Mesodermal cell (in vitro differentiated cells): Measurements from ENCODE around the gene MED27.
A peak's percentile ranks its signal among the peaks of the same experiment; 100 is the strongest.

Experiments
- H3K27ac ChIP-seq: 2 replicates; pipeline ENCODE4 v1.7.0; 2013; ENCODE audit warnings: mild to moderate bottlenecking, low read depth, low read length, moderate library complexity; ENCODE audit not compliant: severe bottlenecking
- H3K36me3 ChIP-seq: 2 replicates; pipeline ENCODE4 v1.7.1; 2013; ENCODE audit warnings: mild to moderate bottlenecking, low read length, moderate library complexity; ENCODE audit not compliant: control insufficient read depth, insufficient read depth
- H3K4me1 ChIP-seq: one replicate; pipeline ENCODE4 v1.7.1; 2013; ENCODE audit warnings: mild to moderate bottlenecking, low read length; ENCODE audit not compliant: insufficient read depth, control insufficient read depth, poor library complexity, severe bottlenecking
- H3K4me3 ChIP-seq: 2 replicates; pipeline ENCODE4 v1.7.0; 2013; ENCODE audit warnings: low read length, control low read depth, mild to moderate bottlenecking; ENCODE audit not compliant: insufficient read depth, poor library complexity, severe bottlenecking; ENCODE audit errors: extremely low read depth
- H3K9me3 ChIP-seq: 2 replicates; pipeline ENCODE4 v1.7.1; 2013; ENCODE audit warnings: mild to moderate bottlenecking, low read length, moderate library complexity; ENCODE audit not compliant: control insufficient read depth
- WGBS, 2 experiments: methylation state at CpG; one replicate each; pipeline ENCODE4 v1.1.5; 2013; ENCODE audit warnings: missing lambda C conversion rate in 2 of 2; ENCODE audit not compliant: insufficient coverage in 2 of 2; 5-methylcytosine and 5-hydroxymethylcytosine counted together

Gene MED27

DNA sequence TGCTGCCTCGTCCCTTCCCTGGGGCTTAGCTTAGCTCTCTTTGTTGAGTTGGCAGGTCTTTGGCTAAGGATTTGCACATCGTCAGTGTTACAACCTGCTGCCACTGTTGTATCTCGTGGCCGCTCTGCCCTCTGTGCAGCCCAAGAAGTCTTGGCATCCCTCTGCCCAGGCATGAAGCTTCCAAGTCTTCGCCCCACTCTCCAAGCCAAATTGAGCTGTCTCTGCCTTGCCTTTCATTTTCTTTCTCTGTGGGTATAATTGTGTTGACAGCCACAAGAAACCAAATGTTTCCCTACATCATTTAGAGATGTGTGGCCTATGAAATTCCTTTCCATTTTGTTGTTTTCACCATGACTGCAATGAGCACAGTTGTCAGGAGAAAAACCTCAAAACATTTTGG is 29.6 kb upstream of the MED27 start:
- H3K36me3 ChIP-seq: no peaks in the 10 kb centered on the region
- H3K4me1 ChIP-seq: peaks cover 4% of the 10 kb centered on the region
- WGBS, 2 experiments: 82 to 89% methylated on average over 3 to 4 of the region's 5 CpGs
- H3K27ac ChIP-seq: no peak overlapping the region
- H3K9me3 ChIP-seq: no peaks in the 10 kb centered on the region
- H3K4me3 ChIP-seq: no peak overlapping the region

GRCh38 chr9:132108728-132109127 is 29.1 kb upstream of the MED27 start:
- Histone ChIP-seq H3K4me3 (no peak overlapping the region), H3K36me3 (no peaks in the 10 kb centered on the region), H3K4me1 (peaks cover 4% of the 10 kb centered on the region), H3K27ac (no peak overlapping the region), H3K9me3 (no peaks in the 10 kb centered on the region)
- 68 to 73% methylated on average over 6 of the region's 7 CpGs for WGBS, 2 experiments

DNA sequence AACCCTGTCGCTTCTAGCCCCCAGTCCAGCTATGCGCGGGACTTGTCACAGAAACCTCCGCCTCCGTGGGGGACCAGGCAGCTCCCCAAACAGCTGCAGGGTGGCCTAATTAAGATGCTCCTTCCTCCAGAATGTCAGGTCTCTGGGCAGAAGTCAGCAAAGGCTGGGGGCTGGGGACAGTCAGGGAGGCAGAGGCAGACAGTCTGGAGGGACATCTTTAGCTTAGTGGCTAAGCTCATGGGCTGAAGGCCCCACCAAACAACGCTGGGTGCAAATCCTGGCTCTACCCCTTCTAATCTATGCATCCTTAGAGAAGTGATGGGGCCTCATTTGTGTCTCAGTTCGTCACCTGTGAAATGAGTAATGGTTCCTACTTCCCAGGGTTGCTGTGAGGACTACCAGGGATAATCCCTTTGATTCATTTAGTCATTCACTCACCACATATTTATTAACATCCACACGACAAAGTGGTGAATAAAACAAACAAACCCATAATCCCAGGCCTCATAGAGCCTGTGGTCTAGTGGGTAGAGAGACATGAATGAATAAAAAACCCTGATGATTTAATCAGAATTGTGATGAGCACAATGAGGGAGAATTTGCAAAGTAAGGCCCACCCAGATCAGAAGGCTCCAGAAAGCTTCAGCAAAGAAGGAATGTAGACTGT is 20.2 kb upstream of the MED27 start:
- H3K9me3 ChIP-seq: no peaks in the 10 kb centered on the region
- no peak overlapping the region for H3K4me3 ChIP-seq
- WGBS, 2 experiments: 92 to 93% methylated on average over 5 to 7 of the region's 8 CpGs
- H3K27ac ChIP-seq: no peak overlapping the region
- no peaks in the 10 kb centered on the region for H3K36me3 ChIP-seq
- H3K4me1 ChIP-seq: no peaks in the 10 kb centered on the region

- WGBS, 2 experiments: 94 to 97% methylated on average over 4 to 5 of the region's 7 CpGs
- H3K9me3 ChIP-seq: no peaks in the 10 kb centered on the region
Observed at GRCh38 chr9:132099167-132099566, 19.5 kb upstream of the MED27 start.

DNA sequence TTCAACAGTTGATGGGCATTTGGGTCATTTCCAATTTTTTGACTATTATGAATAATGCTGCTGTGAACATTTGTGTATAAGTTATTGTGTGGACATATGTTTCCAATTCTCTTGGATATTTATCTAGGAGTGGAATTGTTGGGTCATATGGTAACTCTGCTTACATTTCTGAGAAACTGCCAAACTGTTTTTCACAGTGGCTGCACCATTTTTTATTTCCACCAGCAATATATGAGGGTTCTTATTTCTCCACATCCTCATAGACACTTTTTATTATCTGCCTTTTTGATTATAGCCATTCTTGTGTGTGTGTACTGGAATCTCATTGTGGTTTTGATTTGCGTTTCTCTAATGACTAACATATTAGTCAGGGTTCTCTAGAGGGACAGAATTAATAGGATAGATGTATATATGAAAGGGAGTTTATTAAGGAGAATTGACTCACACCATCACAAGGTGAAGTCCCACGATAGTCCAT is 14.7 kb upstream of the MED27 start:
- Histone ChIP-seq H3K36me3 (no peaks in the 10 kb centered on the region), H3K27ac (no peak overlapping the region), H3K4me1 (no peaks in the 10 kb centered on the region), H3K4me3 (no peak overlapping the region), H3K9me3 (no peaks in the 10 kb centered on the region)
- 86 to 88% methylated on average over 1 of the region's 2 CpGs for WGBS, 2 experiments

More at GRCh38 chr9:132099167-132099566, 19.5 kb upstream of the MED27 start:
- H3K4me3 ChIP-seq: no peak overlapping the region
- no peak overlapping the region for H3K27ac ChIP-seq
- H3K4me1 ChIP-seq: no peaks in the 10 kb centered on the region
- H3K36me3 ChIP-seq: no peaks in the 10 kb centered on the region

- H3K36me3 ChIP-seq: no peaks in the 10 kb centered on the region
- no peaks in the 10 kb centered on the region for H3K9me3 ChIP-seq
- 77 to 88% methylated on average over 3 to 5 of the region's 5 CpGs for WGBS, 2 experiments
- H3K27ac ChIP-seq: no peak overlapping the region
- no peak overlapping the region for H3K4me3 ChIP-seq
- no peaks in the 10 kb centered on the region for H3K4me1 ChIP-seq
Observed at GRCh38 chr9:132090771-132091170, 11.1 kb upstream of the MED27 start.

DNA sequence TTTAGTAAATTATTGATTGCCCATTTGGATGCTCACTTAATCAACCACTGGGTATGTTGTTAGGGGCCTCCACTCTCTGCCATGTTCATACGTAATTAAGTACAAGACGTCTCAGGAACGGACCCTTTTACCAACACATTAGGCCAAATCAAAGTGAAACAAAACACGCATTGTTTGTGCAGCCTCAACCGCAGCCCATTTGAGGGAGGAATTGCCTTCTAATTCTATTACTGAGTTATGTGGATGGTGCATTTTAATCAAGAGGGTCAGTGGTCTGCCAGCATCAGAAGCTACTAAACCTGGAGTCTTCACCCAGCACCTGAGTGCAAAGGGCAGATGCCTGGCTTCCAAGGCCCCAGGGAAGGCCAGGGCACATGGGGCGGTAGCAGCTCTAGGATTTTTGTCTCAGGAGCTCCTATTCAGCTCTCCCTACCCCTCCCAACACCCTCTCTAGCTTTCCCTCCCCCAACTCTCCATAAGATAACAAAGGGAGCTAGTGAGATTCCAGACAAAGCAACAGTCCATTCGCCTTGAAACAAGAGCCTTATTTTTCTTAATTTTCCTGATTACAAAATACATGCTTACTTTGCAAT is 7.9 kb upstream of the MED27 start:
- no peaks in the 10 kb centered on the region for H3K36me3 ChIP-seq
- H3K4me1 ChIP-seq: no peaks in the 10 kb centered on the region
- no peaks in the 10 kb centered on the region for H3K9me3 ChIP-seq
- WGBS, 2 experiments: 93 to 100% methylated on average over 2 to 7 of the region's 7 CpGs
- H3K4me3 ChIP-seq: no peak overlapping the region
- H3K27ac ChIP-seq: no peak overlapping the region

DNA sequence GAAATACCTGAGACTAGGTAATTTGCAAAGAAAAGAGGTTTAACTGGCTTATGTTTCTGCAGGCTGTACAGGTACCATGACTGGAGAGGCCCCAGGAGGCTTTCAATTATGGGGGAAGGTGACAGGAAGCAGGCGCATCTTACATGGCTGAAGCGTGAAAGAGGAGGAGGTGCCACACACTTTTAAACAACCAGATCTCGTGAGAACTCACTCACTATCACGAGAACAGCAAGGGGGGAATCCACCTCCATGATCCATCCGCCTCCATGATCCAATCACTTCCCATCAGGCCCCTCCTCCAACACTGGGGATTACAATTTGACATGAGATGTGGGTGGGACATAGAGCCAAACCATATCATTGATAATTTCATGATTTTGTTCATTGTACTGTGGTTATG is 2.5 kb upstream of the MED27 start:
- Histone ChIP-seq H3K36me3 (peaks cover 3% of the 10 kb centered on the region), H3K27ac (no peak overlapping the region), H3K4me1 (no peaks in the 10 kb centered on the region), H3K9me3 (no peaks in the 10 kb centered on the region), H3K4me3 (no peak overlapping the region)
- WGBS, 2 experiments: 74% methylated on average over 3 of the region's 5 CpGs; no CpG with 5 or more reads in 1 of the 2 experiments

- Histone ChIP-seq H3K4me1 (no peaks in the 10 kb centered on the region), H3K9me3 (no peaks in the 10 kb centered on the region), H3K4me3 (peak overlapping the region; percentile 72), H3K36me3 (peaks cover 24% of the 10 kb centered on the region), H3K27ac (no peak overlapping the region)
- WGBS, 2 experiments: 12% methylated on average over 11 to 12 of the region's 12 CpGs
Observed at GRCh38 chr9:132078699-132079356, 839 bp downstream of the MED27 start.

DNA sequence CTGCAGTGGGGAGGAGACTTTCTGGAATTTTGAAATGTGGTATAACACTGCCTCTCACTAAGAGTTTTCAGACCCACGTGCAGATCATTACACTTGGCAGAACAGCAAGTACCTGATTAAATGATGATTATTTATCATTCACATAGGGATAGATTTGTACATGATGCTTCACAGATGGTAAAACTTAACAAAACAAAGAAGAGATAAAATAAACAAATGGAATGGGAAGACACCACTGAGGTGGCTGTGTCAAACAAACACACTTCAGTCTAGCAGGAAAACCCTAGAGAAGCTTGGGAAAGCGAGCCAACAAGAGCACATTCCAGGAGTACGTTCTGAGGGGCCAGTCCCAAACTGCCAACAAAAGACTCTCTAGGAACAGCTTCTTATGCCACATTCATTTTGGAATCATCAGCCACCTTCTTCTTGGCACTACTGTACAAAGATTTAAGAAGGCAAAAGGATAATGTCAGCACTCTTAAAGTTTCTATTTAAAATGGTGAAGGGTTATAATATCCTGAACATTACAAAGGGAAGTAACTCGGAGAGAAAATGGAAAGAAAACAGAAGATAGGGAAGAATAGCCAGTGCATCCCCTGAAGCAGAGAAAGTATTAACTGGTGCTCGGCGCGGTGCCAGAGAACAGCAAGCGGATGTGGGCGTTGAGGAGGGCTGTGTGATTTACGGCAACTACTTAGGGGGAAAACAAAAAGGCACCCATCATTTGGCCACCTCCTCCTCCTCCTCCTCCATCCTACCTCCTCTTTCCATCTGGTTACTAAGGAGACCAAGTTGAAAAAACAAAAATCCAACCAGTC is 1.6 kb downstream of the MED27 start:
- no peaks in the 10 kb centered on the region for H3K4me1 ChIP-seq
- no peaks in the 10 kb centered on the region for H3K9me3 ChIP-seq
- H3K27ac ChIP-seq: no peak overlapping the region
- peaks cover 27% of the 10 kb centered on the region for H3K36me3 ChIP-seq
- WGBS, 2 experiments: 91 to 98% methylated on average over 4 to 6 of the region's 10 CpGs
- peak overlapping the region; percentile 72 for H3K4me3 ChIP-seq
